Measurements from ENCODE around the gene TIGD1.
A peak's percentile ranks its signal among the peaks of the same experiment; 100 is the strongest.
"Not testable (repeated sequence)": the region's sequence is repeated elsewhere in the genome, so short reads cannot be mapped to it uniquely, and the experiment has no call there.

TIGD1 gene

DNA sequence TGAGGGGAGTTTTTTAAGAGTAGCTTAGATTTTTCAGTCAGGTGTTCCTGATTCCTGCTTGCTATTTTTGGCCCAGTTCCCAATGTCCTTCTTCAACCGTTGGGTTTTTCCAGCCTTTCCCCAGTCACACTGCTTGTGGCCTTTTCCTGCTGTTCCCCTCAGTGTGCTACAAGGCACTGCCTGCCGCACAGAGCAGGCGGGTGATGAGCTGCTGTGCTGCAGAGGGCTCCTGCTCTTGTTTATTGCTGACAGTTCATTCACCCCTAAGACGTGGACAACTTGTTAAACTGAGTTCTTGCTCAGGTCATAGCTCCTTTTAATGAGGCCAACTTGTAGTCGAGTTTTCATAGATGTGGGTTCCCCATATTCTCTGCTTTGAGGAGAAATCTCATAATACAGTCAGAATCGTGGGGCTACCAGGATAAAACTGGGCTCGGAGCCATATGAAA, 20.7 kb upstream of the TIGD1 start:
- peak in 6 of 51 donors; percentile 7 to 33 (median 25) for DNase-seq

- not testable (repeated sequence) for DNase-seq
Measured at GRCh38 chr2:232570481-232570880, 20.1 kb upstream of the TIGD1 start.

DNA sequence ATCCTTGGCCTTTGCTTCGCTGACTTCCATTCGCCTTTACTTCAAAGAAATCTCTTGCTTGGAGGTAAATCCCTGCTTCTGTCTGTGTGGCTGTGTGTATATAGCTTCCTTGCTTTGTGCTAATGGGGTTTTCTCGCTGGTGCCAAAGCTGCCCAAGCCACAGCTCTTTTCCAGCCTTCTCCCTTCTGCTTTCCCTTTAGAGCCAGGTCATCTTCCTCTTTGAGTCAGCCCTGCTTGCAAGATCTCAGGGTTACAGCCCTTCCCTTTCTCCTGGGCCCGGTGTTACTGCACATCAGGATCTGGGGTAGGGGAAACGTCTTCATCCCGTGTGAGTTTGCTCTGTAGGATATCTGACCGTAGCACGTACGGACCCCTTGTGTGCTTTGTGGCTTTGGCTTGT, 19.2 kb upstream of the TIGD1 start:
- DNase-seq, result no peak

DNA sequence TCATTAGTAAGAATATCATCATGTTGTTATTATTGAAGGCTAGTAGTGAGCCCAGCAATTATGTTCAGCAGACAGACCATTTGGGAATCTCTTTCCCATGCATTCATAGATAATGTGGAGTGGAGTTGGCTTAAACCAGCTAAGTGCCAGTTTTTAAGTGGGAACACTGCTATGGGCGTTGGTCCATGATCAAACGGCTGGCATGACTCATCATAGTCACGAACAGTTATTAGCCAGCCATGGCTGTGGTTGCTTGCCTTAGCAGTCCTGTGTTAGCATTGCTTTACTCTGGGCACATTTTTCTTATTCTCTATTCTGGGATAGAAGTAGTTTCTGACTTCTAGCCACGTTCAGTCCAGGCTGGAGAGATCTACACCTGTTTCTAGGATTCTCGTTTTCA, 17.8 kb upstream of the TIGD1 start:
- peak in 1 of 51 donors; percentile 35 for DNase-seq

GRCh38 chr2:232567721-232568120, 17.4 kb upstream of the TIGD1 start:
- DNase-seq, result no peak

DNA sequence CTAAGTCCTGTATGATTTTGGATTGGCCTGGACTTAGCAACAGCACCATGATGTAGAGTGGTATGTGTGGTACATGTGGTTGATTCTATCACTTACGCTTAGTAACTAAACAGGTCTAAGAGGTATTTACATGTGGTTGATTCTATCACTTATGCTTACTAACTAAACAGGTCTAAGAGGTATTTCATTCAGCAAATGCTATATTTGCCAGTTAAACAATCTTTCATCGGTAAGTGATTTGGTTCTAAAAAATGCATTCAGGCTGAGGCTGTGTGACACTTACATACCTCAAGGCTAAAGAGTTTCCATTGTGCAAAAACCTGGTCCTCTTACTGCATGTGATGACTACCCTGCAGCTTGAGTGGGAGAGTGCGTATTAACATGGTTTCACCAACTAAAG, 13.2 kb upstream of the TIGD1 start:
- no peak for DNase-seq

- DNase-seq, result no peak
Measured at GRCh38 chr2:232562515-232563151, 12.3 kb upstream of the TIGD1 start.

GRCh38 chr2:232556426-232556825, 6.1 kb upstream of the TIGD1 start:
- no peak for DNase-seq

GRCh38 chr2:232551776-232552175, 1.4 kb upstream of the TIGD1 start:
- DNase-seq, result no peak

DNA sequence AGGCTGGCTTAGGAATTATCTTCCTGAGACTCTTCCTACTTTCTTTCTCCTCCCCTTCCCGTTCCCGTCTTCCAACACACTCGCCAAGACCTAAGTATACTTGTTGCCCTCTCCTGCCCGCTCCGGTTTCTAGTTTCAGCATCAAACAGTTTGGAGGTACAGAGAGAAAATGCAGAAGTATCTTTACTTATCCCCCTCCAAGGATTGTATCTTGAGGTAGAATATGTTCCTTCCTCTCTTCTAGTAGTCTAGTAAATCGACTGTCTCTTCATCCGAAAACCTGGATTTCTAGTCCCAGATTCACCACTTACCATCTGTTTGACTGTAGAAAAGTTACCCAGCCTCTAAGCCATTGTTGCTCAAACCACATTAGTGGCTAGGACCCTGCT, 887 bp upstream of the TIGD1 start:
- DNase-seq, result no peak

GRCh38 chr2:232549655-232550353, 553 bp downstream of the TIGD1 start:
- no peak for DNase-seq

DNA sequence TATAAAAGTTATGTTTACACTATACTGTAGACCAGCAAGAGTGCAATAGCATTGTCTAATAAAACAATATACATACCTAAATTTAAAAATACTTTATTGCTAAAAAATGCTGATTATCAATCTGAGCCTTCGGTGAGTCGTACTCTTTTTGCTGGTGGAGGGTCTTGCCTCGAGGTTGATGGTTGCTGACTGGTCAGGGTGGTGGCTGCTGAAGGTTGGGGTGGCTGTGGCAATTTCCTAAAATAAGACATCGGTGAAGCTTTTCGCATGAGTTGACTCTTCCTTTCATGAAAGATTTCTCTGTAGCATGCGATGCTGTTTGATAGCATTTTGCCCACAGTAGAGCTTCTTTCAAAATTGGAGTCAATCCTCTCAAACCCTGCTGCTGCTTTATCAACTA, 2.4 kb downstream of the TIGD1 start:
- no peak for DNase-seq

DNA sequence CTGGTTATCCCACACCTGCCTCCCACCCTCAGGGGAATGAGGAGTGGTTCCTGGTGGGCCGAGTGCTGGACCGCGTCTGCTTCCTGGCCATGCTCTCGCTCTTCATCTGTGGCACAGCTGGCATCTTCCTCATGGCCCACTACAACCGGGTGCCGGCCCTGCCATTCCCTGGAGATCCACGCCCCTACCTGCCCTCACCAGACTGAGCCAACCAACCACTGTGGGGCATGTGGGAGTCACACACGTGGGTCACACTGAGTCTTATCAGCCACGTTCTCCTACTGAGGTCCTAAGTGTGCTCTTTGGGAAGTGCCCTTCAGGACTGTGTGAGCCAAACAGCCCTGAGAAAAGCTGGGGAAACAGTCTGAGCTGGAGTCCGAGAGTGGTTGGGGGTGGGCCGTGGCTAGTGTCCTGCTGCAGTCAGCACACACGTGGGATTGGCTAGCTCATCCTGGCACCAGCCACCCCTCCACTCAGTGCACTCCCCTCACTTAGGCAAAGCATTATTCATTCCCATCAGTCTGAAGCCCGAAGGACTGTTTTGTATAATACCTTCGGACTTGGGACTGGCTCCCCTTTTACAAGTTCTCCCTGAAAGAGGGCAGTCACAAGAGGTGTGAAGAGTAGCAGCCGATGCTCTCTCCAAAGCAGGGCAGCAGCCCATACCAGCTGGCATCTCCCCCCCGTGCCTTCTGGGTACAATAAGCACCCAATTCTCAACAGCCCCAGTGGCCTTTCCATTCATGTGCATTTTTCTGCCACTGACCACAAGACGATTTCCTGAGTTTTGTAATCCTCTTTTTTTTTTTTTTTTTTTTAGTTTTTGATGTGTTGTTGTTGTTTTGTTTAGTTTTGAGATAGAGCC, 4.6 kb downstream of the TIGD1 start:
- peak in 3 of 51 donors; percentile 25 to 35 (median 35) for DNase-seq

DNA sequence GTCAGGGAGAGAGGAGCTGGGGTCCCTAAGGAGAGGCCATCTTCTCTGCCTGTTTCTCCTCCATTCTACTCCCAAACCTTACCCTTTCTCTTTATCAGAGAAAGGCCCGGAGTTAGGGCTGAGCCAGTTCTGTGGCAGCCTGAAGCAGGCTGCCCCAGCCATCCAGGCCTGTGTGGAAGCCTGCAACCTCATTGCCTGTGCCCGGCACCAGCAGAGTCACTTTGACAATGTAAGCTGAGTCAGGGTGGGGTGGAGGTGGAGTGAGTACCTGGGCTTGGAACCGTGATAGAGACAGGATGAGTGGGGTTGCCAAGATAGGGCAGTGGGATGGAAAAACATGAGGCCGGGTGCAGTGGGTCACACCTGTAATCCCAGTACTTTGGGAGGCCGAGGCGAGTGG, 5.7 kb downstream of the TIGD1 start:
- no peak for DNase-seq

DNA sequence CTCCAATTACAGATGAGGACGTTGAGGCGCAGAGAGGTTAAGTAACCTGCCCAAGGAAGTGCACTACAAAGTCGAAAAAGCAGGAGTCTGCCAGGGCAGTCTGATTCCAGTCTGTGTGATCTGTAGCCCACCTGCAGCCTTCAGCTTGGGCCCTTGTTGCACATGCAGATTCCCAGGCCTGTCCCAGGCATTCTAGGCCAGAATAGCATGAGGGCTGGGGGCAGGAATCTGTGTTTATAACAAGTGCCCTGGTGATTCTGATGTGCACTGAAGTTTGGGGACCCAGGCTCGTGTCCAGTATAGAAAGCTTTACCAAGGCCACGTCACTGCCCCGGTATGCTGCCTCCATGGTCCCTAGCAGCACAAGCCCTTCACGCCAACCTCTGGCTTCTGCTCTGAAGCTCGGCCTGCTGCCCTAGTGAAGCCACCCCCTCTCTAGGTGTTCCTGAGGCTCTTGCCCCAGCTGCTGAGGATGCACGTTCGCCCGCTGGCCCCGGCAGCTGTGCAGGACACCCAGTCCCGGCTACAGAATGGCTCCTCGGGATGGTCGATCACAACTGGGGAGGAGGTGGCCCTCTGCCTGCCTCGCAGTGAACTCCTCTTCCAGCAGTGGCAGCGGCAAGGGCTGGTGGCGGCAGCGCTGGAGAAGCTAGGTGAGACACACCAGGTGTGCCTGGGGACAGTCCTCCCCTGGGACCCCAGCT, 6.3 kb downstream of the TIGD1 start:
- no peak for DNase-seq

DNA sequence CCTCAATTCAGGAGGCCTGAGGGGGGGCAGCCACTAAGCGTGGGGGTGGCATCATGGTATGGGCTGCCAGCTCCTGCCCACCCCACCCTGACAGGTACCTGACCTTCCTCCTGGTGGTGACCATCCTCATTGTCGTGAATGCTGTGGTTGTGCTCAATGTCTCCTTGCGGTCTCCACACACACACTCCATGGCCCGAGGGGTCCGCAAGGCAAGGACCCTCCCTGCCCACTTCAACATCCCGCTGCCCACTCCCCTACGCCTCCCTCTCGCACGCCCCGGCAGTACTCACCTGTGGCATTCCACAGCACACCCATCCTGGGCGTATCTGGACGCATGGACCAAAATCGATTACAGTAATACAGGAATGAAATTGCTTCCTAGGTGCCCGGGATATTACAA, 6.9 kb downstream of the TIGD1 start:
- no peak for DNase-seq

DNA sequence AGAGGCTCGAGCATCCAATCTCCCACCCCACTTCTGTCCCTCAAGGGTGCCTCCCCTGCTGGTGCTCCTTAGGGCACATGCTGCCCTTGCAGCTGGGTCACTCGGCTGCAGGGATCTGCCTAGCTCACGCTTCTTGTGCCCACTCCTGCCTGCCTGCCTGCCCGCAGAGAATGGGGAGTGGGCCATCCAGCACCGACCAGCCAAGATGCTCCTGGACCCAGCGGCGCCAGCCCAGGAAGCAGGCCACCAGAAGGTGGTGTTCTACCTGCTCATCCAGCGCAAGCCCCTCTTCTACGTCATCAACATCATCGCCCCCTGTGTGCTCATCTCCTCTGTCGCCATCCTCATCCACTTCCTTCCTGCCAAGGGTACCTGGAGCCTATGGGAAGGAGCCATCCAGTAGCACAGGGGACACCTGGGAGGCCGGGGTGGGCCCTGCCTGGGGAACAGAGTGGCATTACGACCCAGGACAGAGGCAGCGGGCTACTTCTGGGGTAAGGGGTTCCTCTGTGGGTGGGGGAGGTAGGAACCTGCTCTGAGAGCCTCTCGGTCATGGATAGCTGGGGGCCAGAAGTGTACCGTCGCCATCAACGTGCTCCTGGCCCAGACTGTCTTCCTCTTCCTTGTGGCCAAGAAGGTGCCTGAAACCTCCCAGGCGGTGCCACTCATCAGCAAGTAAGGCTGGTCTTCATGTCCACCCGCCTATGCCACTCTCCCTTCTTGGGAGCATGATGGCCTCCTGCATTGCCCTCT, 7.5 kb downstream of the TIGD1 start:
- no peak for DNase-seq

DNA sequence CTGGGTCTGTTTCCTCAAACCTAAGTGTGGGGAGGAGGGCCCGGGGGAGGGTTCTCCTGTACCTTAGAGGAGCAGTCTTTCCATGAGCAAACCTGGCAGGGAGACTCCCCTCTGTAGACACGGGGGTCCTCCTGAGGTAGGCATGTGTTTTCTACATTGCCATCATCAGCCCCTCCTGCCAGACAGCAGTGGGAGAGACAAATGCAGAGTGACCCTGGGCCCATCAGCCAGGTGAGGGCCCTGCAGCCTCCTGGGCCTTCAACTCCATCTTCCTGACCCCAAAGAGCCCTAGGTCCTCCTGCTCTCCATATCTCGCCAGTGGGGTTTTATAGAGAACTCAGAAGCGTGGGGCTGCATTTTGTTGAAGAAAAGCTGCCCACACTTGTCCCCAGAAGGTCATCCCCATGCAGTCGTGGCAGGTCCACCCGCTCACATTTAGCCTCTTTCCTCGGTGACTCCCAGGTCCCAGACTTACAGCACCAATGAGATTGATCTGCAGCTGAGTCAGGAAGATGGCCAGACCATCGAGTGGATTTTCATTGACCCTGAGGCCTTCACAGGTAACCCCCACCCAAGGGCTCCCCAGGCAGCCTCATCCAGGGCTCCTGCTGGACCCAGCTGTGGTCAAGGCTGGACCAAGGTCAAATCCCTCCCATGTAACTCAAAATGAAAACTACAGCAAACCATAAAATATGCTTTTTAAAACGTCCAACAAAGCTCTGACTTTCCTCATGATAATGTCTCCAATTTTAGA, 8.2 kb downstream of the TIGD1 start:
- no peak for DNase-seq

GRCh38 chr2:232541195-232541960, 9.0 kb downstream of the TIGD1 start:
- DNase-seq, result no peak
